ENCODE results near the gene NLGN4X. TPM values are rescaled to one million over a fixed set of nuclear protein-coding genes. Genes with fewer than 3 reads are reported as not detected.

NLGN4X gene
- polyA plus RNA-seq, 4 donors: 11.8 to 27.0 (median 16.2) TPM

GRCh38 chrX:6163721-6164120 lies 64.9 kb downstream of the NLGN4X start:
- no peak for DNase-seq (ENCODE audit: low read depth in 4 of 4, low spot score in 3 of 4)

- no peak for DNase-seq (ENCODE audit: low read depth in 4 of 4, low spot score in 3 of 4)
Measured at GRCh38 chrX:6159468-6159867, 69.2 kb downstream of the NLGN4X start.

GRCh38 chrX:6151971-6152370 lies 76.7 kb downstream of the NLGN4X start:
- DNase-seq (ENCODE audit: low read depth in 4 of 4, low spot score in 3 of 4): no peak

- no peak for DNase-seq (ENCODE audit: low read depth in 4 of 4, low spot score in 3 of 4)
Measured at GRCh38 chrX:6149060-6149872, 79.4 kb downstream of the NLGN4X start.

GRCh38 chrX:6134255-6134654 lies 94.4 kb downstream of the NLGN4X start:
- no peak for DNase-seq (ENCODE audit: low read depth in 4 of 4, low spot score in 3 of 4)

GRCh38 chrX:6132970-6133369 lies 95.7 kb downstream of the NLGN4X start:
- no peak for DNase-seq (ENCODE audit: low read depth in 4 of 4, low spot score in 3 of 4)

- DNase-seq (ENCODE audit: low read depth in 4 of 4, low spot score in 3 of 4): no peak
Measured at GRCh38 chrX:6131287-6131686, 97.4 kb downstream of the NLGN4X start.

GRCh38 chrX:6129195-6129594 lies 99.5 kb downstream of the NLGN4X start:
- no peak for DNase-seq (ENCODE audit: low read depth in 4 of 4, low spot score in 3 of 4)

- DNase-seq (ENCODE audit: low read depth in 4 of 4, low spot score in 3 of 4): no peak
Measured at GRCh38 chrX:6120329-6120728, 108.3 kb downstream of the NLGN4X start.

- no peak for DNase-seq (ENCODE audit: low read depth in 4 of 4, low spot score in 3 of 4)
Measured at GRCh38 chrX:6095469-6095868, 133.2 kb downstream of the NLGN4X start.

- DNase-seq (ENCODE audit: low read depth in 4 of 4, low spot score in 3 of 4): no peak
Measured at GRCh38 chrX:6074532-6074931, 154.1 kb downstream of the NLGN4X start.

GRCh38 chrX:6071731-6072130 lies 156.9 kb downstream of the NLGN4X start:
- no peak for DNase-seq (ENCODE audit: low read depth in 4 of 4, low spot score in 3 of 4)

- no peak for DNase-seq (ENCODE audit: low read depth in 4 of 4, low spot score in 3 of 4)
Measured at GRCh38 chrX:6067600-6067999, 161.1 kb downstream of the NLGN4X start.

GRCh38 chrX:6053141-6053540 lies 175.5 kb downstream of the NLGN4X start:
- DNase-seq (ENCODE audit: low read depth in 4 of 4, low spot score in 3 of 4): peak in 3 of 4 donors; percentile 0 to 6 (median 2)

GRCh38 chrX:6052111-6052745 lies 176.4 kb downstream of the NLGN4X start:
- DNase-seq (ENCODE audit: low read depth in 4 of 4, low spot score in 3 of 4): no peak

GRCh38 chrX:6049132-6049531 lies 179.5 kb downstream of the NLGN4X start:
- DNase-seq (ENCODE audit: low read depth in 4 of 4, low spot score in 3 of 4): no peak

GRCh38 chrX:6041630-6042029 lies 187.0 kb downstream of the NLGN4X start:
- DNase-seq (ENCODE audit: low read depth in 4 of 4, low spot score in 3 of 4): no peak

- no peak for DNase-seq (ENCODE audit: low read depth in 4 of 4, low spot score in 3 of 4)
Measured at GRCh38 chrX:6029014-6029413, 199.7 kb downstream of the NLGN4X start.

- no peak for DNase-seq (ENCODE audit: low read depth in 4 of 4, low spot score in 3 of 4)
Measured at GRCh38 chrX:6026980-6027379, 201.7 kb downstream of the NLGN4X start.

- no peak for DNase-seq (ENCODE audit: low read depth in 4 of 4, low spot score in 3 of 4)
Measured at GRCh38 chrX:6026429-6026828, 202.2 kb downstream of the NLGN4X start.

GRCh38 chrX:6024204-6024603 lies 204.5 kb downstream of the NLGN4X start:
- no peak for DNase-seq (ENCODE audit: low read depth in 4 of 4, low spot score in 3 of 4)
